Cardiac fibroblast (primary cell): ENCODE measurements around the gene APEH.

Experiments used
- DNase-seq, 2 donors: peaks; one replicate each; pipeline versions ENCODE4 v3.0.0 to v3.0.0-alpha.2; 2010; ENCODE audit warnings: low read depth in 2 of 2
- H3K4me3 ChIP-seq, 2 donors: replicated peaks in 1 of 2; 1 replicate in 1 of 2; 2 replicates in 1 of 2; pipeline ENCODE4 v1.5.1; 2011; ENCODE audit warnings: low read depth in 2 of 2, low read length in 2 of 2, mild to moderate bottlenecking in 2 of 2, moderate library complexity in 1 of 2
- TF ChIP-seq, protein P1 (sequence below): IDR thresholded peaks from one replicate; pipeline ENCODE4 v1.5.1; 2011; ENCODE audit warnings: low read depth, mild to moderate bottlenecking, low read length, inconsistent platforms

The APEH gene

DNA sequence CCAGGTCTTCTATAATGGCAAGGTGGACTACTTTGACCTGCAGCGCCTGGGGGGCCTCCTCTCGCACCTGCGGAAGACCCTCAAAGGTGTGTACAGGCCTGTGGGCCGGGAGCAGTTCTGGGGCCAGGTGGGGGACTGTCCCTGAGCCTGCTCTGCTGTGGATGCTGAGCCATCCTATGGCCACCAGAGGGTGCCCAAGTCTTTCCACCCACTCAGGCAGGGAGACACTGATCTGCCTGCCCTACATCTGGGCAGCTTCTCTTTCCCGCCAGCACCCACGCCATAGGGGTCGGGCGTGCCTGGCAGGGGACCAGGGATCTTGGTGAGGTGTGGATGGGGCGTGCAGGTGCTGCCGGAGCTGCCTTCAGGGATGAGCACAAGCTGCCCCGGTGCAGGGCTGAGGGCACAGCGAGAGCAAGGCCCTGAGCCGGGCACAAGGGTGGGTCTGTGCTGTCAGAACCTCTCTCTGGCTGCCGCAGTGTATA lies 29.3 kb downstream of the APEH start:
- DNase-seq = peak; percentile 68 to 75
- TF ChIP-seq, protein P1, sequence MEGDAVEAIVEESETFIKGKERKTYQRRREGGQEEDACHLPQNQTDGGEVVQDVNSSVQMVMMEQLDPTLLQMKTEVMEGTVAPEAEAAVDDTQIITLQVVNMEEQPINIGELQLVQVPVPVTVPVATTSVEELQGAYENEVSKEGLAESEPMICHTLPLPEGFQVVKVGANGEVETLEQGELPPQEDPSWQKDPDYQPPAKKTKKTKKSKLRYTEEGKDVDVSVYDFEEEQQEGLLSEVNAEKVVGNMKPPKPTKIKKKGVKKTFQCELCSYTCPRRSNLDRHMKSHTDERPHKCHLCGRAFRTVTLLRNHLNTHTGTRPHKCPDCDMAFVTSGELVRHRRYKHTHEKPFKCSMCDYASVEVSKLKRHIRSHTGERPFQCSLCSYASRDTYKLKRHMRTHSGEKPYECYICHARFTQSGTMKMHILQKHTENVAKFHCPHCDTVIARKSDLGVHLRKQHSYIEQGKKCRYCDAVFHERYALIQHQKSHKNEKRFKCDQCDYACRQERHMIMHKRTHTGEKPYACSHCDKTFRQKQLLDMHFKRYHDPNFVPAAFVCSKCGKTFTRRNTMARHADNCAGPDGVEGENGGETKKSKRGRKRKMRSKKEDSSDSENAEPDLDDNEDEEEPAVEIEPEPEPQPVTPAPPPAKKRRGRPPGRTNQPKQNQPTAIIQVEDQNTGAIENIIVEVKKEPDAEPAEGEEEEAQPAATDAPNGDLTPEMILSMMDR = peak; percentile 93
- no peak overlapping the region for H3K4me3 ChIP-seq

DNA sequence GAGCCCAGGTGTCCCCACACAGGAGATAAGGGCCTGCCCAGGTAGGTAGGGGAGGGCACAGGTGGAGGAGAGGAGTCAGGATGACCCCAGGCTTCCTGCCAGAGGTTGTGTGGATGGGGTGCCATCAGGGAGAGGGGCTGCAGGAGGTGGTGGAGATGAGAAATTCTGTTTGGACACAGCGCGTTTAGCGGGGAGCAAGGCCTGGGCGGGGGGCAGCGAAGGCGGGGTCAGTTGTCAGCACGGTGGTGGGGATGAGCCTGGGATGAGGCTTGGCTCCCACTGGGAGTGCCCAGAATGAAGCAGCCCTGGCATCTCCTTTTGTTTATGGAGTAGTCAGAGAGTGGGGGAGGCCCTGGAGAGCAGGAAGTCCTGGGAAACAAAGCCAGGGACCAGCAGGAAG lies 29.8 kb downstream of the APEH start:
- TF ChIP-seq, protein P1 = no peak
- DNase-seq = no peak
- no peak overlapping the region for H3K4me3 ChIP-seq

DNA sequence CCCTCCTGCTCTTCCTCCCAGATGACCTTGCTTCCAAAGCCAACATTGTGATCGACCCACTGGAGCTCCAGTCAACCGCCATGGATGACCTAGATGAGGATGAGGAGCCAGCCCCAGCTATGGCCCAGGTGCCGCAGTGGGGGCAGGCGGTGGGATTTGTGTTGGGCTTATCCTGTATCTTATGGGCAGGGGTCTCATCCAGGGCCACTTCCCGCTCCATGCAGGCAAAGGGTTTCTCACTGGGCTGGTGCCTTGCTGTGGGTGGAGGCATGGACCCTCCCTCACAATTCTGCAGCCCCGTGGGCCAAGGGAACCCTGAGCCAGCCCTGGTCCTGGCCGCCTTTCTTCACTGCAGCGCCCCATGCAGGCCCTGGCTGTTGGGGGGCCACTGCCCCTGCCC lies 30.5 kb downstream of the APEH start:
- no peak for DNase-seq
- H3K4me3 ChIP-seq = no peak overlapping the region
- TF ChIP-seq, protein P1 = no peak

DNA sequence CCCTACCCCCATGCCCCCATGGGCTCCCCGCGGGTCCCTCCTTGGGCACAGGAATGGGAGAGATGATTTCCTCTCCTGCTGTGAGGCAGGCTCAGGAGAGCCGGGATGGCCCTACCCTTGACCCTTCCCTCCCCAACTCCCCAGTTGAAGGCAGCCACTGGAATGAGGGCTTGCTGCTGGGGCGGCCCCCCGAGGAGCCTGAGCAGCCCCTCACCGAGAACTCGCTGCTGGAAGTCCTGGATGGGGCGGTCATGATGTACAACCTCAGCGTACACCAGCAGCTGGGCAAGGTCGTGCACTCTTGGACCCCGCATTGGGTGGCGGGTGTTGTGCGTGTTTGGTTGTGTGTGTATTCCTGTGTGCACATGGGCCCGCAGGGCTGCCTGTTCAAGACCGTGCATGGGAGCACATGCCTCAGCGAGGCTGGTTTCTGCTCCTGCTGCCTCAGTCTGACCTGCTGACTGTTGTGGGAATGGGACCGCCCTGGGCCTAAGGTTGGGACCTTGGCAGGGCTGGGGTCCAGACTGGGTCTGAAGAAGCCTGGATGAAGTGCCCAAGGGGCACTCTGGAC lies 31.3 kb downstream of the APEH start:
- TF ChIP-seq, protein P1 = no peak
- no peak overlapping the region for H3K4me3 ChIP-seq
- no peak for DNase-seq

DNA sequence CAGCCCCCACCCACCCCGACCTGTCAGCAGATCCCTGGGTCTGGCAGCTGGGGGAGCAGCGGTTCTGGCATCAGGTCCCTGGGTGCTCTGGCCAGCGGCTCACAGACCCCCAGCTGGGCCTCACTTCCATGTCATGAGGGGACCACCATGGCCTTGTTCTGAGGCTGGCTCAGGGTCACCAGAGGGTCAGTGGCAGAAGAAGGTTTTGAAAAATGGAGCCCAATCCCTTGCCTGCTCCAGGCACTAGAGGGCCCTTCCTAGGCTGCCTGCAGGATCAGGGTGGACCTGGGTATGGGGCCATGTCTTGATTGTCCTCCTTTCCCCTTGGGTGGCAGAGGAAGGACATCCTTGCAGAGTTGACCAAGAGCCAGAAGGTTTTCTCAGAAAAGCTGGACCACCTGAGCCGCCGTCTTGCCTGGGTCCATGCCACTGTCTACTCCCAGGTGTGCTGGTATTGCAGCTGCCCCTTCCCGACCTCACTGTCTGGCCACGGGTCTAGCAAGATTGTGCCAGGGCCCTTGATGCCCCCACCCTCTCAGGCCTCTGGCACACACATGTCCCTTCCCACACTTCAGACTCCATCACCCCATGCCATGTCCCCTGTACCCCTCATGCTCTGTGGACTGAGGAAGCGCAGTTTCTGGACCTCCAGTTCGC lies 32.4 kb downstream of the APEH start:
- H3K4me3 ChIP-seq = no peak overlapping the region
- no peak for DNase-seq
- TF ChIP-seq, protein P1 = no peak

DNA sequence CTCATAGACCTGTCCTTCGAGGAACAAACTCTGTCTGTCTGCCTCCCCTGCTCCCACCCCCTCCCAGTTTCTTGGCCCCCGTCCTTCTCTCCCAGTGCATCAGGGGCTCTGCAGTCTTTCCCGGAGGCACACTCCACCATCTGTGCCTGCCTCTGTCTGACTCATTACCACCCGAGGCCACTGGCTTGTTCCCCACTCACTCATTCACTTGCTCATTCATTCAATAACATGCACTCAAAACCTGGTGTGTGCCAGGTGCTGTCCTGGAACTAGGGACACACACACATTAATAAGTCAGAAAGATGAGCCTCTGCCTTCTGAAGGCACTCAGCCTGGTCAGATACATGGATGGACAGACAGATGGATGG lies 32.9 kb downstream of the APEH start:
- no peak overlapping the region for H3K4me3 ChIP-seq
- TF ChIP-seq, protein P1 = no peak
- peak in 1 of 2 donors; percentile 14 for DNase-seq
